LHCN-M2 (cell line): ENCODE results near the gene CEP290. TPM values are rescaled to one million over a fixed set of nuclear protein-coding genes. Genes with fewer than 3 reads are reported as not detected.
A peak's percentile ranks its signal among the peaks of the same experiment; 100 is the strongest.

Experiments
- DNase-seq: peaks from one replicate; pipeline ENCODE4 v3.0.0-alpha.2; 2012; ENCODE audit warnings: low read depth
- polyA plus RNA-seq: library from polyadenylated mRNA; unstranded; fragments of >200 nt; gene quantifications from one replicate; pipeline ENCODE4 v1.2.1, GENCODE V29; 2012; ENCODE audit warnings: missing spikeins
- total RNA-seq: library from RNA; depleted of rRNA; stranded (reverse); fragments of >200 nt; gene quantifications from 2 replicates; pipeline ENCODE4 v1.2.3, GENCODE V29; 2014; rRNA removed

The CEP290 gene, protein sequence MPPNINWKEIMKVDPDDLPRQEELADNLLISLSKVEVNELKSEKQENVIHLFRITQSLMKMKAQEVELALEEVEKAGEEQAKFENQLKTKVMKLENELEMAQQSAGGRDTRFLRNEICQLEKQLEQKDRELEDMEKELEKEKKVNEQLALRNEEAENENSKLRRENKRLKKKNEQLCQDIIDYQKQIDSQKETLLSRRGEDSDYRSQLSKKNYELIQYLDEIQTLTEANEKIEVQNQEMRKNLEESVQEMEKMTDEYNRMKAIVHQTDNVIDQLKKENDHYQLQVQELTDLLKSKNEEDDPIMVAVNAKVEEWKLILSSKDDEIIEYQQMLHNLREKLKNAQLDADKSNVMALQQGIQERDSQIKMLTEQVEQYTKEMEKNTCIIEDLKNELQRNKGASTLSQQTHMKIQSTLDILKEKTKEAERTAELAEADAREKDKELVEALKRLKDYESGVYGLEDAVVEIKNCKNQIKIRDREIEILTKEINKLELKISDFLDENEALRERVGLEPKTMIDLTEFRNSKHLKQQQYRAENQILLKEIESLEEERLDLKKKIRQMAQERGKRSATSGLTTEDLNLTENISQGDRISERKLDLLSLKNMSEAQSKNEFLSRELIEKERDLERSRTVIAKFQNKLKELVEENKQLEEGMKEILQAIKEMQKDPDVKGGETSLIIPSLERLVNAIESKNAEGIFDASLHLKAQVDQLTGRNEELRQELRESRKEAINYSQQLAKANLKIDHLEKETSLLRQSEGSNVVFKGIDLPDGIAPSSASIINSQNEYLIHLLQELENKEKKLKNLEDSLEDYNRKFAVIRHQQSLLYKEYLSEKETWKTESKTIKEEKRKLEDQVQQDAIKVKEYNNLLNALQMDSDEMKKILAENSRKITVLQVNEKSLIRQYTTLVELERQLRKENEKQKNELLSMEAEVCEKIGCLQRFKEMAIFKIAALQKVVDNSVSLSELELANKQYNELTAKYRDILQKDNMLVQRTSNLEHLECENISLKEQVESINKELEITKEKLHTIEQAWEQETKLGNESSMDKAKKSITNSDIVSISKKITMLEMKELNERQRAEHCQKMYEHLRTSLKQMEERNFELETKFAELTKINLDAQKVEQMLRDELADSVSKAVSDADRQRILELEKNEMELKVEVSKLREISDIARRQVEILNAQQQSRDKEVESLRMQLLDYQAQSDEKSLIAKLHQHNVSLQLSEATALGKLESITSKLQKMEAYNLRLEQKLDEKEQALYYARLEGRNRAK (N-terminal part only)
- 19.8 and 22.8 TPM in 2 replicates for total RNA-seq
- polyA plus RNA-seq: 2.4 TPM

DNA sequence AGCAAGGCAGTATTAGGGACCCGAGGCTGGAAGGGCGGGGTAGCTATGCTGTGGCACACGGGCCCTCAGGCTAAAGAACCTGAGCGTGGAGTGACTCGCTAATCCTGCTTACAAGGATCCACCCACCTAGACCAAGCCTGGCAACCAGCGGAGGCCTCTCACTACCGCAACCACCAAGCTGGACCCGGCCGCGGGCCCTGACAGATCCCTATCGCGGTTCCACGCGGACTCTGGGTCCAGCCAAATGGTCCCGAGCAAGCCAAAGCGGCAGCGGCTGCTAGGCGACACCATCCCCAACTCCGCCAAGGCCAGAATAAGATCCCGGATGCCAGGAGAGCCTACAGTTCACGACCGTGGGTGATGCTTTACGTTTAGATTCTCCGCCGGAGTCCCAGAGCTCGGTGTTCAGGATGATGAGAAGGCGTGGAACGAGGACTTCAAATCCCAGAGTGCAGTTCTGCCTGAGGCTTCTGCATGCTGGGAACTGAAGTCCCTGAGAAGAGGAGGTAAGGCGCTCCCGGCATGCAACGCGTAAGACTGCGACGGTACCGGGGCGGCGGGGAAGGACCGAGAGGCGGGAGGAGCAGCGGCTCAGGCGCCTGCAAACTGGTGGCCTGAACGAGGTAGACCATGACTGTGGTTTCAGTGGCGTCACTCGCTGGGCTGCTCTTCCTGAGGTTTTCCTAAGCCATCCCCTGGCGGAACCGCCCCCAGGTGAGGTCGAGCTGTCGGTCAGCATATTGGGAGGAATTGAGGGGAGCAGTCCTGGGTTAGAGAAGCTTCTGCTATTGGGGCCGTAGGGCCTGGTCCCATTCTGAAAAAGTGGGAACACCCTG is at the start of gene CEP290, which contains the start of gene TMTC3:
Gene CEP290 (minus strand): TSS at position 315 of the 836 bp plus-strand sequence. CDS start 781 bp downstream, outside the sequence.
Gene TMTC3 (plus strand): TSS at position 534 of the 836 bp plus-strand sequence. CDS start 6,009 bp downstream, outside the sequence.
- peak; percentile 100 for DNase-seq

DNA sequence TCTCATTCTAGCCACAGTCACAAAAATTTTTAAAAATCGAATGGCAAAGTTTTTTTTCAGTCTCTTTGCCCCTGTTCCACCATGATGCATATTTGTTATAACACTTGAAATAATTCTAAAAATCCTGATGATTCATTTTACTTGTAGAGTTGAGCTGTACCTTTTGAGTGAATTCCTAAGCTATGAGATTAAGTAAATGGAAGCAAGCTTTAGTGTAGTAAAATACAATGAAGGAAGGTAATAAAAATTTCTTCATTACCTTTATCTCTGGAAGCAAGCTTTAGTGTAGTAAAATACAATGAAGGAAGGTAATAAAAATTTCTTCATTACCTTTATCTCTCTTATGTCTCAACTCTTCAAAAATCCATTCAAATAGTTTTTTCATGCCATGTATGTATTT is 46.3 kb upstream of the CEP290 start:
- DNase-seq: peak; percentile 40

DNA sequence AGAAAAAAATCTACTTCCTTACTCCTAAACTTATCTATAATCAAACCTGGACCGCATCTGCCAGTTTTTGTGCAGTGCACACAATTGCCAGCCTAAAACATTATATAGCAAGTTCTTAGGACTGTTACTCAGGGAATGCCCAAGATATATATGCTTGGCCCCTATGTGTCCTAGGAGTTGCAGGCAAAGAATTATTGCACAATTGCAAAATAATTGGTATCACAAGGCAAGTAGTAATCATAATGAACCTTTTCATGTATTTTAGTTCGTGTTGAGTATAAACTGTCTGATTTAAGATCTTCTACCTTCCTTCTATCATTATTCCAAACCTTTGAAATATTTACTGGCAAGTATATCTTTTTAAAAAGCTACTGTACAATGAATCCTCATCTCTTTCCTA is 45.7 kb upstream of the CEP290 start:
- DNase-seq: no peak

DNA sequence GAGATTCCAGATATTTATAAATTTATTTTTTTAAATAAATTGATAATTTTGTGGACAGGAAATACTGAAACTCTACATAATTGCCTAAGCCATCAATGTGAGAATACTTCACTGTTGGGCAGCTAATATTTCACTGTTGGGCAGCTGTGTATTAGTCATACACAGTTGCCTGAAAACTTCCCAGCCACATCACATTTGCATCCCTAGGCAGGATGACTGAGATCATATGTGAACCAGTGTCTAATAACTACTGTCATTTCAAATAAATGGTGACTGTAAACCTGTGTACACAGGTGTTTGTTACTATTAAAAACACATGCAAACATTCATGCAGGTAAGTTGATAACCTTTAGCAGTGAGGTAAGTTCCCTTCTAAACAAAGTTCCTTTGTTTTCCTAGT is 44.1 kb upstream of the CEP290 start:
- peak; percentile 87 for DNase-seq

DNA sequence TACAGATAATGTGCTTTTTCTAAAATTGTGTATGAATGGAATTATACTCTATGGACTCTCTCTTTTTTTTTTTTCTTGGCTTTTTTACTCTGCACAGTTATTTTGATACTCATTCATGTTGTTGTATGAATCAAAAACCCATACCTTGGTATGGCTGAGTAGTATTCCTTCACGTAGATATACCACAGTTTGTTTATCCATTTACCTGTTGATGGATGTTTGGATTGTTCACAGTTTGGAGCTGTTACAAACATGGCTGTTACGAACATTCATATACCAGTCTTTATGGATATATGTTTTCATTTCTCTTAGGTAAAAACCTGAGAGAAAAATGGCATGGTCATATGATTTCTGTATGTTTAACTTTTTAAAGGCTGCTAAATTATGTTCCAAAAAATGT is 43.4 kb upstream of the CEP290 start:
- DNase-seq: no peak

DNA sequence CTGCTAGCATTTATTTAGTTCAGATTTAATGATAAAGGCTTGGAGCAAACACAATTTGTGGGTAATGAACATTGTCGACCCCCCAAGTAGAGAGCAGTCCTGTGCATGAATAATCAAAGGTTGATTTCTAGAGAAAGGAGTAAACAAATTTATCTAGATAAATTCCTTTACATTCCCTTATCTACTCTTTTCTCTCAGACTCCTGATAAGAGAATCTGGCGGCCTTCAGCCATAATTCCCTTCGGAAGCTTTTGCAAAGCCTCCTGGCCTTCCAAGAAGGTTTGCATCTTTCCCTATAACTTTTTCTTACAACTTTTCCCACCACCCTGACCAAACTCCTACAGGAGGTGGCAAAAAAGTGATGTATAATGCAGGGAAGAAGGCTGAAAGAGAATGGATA is 42.3 kb upstream of the CEP290 start:
- no peak for DNase-seq

DNA sequence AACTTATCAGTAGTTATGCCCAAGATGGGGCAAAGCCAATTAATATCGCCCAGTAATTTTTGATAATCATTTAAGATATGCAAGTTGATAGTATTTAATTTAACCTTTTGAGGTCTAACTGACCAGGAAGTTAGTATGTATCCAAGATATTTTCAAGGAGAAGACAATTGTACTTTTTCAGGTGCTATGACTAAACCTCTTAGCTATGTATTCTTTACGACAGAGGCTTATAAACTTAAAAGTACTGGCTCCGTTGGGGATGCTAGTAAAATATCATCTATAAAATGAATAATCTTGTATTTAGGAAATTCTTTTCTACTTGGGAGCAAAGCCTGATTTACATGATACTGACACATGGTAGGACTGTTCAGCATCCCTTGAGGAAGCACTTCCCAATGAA is 40.5 kb upstream of the CEP290 start:
- DNase-seq: no peak

DNA sequence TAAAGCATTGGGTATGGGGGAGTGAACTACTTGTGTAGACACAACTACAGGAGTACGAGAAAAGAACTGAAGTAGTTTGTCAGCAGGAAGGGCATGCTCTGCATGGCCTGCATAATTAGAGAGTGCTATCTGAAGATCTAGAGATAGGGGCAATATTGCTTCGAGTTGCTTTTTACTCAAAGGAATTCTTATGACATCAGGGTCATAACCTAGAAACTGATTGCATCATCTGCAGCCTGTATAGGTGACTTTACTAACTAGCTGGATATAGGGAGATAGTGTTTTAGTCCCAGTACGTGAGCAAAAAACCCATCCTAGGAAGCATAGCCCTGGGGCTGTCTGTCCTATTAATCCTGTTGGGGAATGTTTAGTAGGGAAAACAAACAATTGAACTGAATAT is 40.0 kb upstream of the CEP290 start:
- no peak for DNase-seq

DNA sequence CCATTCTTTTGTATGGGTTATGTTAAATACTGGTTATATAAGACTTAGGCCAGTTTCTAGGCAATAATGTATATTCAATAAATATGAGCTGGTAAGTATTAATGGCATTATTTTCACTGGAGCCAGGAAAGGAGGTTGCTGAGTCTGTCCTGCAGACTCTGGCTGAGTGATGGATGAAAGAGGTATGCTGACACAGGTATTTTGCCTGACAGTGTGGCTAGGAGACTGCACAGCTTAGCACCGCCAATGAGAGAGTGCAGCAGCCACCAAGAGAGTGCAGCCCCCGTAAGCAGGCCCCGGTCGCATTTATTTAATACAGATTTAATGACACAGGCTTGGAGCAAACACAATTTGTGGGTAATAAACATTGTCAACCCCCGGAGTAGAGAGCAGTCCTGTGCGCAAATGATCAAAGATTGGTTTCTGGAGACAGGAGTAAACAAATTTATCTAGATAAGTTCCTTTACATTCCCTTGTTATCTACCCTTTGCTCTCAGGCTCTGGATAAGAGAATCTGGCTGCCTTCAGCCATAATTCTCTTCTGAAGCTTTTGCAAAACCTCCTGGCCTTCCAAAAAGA is 37.6 kb upstream of the CEP290 start:
- DNase-seq: no peak

DNA sequence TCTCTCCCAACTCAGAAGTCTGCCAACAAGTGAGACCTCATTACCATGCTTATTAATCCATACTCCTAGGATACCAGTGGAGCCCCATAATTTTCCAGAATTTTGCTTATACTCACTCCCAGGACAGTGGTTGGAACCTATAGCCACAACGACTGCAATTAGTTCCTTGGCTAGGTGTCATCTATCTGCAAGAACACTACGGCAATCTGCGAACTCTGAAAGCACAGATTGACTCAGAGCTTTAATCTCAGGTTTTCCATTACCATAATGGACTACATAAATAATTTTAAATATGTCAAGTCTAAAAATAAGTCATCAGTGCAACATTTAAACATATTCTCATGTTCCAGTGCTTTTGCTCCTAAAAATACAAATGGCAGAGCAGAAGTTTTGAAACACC is 33.7 kb upstream of the CEP290 start:
- DNase-seq: no peak

DNA sequence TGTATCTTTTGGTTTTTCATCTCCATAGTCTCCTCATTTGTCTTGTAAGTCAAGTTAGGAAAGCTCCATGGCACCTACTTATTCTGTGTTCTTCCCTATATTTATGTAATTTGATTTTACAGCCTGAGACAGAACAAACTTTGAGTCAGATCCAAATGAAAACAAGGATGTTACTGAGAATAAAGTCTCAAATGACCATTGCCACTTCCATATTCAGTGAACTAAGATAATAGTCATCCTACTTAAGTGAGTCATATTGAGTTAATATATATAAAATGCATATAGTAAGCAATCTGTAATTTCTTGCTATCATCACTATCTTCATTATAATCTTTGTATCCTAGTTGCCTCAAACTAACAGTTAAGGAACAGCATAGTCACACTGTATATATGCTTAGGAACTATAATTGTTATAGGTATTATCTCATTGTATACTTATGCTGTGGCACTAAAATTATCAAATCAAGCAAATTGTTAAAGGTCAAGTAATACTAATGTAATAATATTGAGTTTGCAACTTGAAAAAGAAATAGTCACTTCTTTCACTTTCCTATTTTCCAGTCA is 31.0 kb upstream of the CEP290 start:
- DNase-seq: peak; percentile 51

DNA sequence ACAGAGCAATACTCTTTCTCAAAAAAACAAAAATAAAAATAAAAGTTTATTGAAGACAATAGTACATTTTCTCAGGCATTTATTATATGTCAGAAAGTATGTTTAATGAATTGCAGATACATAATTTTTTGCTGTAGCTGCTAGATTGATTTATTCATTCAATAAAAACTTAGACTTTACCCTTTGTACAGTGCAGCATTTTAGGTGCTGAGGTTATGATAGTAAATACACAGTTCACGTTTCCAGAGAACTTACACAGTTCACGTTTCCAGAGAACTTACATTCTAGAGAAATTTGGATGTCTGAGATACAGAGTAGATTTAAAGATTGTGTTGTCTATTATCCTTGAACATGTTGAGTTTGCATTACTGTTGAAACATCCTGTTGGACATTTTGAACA is 25.5 kb upstream of the CEP290 start:
- no peak for DNase-seq

DNA sequence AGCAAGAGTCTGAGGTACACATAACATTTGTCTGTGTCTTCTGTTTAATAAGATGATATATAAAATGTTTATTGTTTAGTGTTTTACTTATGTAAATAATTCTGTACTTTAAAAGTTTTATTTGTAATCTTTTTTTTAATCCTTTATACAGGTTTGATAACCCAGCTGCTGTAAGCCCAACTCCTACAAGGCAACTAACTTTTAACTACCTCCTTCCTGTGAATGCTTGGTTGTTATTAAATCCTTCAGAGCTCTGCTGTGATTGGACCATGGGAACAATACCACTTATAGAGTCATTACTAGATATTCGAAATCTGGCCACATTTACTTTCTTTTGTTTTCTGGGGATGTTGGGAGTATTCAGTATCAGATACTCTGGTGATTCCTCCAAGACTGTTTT is 24.3 kb upstream of the CEP290 start:
- no peak for DNase-seq

DNA sequence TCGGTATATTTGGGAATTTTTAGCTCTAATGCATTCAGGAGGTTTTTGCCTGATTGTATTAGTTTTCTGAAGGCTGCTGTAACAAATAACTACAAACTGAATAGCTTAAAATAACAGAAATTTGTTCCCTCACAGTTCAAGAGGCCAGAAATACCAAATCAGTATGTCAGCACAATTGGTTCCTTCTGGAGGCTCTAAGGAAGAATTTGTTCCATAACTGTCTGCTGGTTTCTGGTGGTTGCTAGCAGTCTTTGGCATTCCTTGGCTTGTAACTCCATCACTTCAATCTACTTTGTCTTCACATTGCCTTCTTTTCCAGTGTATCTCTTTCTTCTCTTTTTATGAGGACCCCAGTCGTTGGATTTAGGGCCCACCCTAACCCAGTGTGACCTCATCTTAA is 21.5 kb upstream of the CEP290 start:
- no peak for DNase-seq

DNA sequence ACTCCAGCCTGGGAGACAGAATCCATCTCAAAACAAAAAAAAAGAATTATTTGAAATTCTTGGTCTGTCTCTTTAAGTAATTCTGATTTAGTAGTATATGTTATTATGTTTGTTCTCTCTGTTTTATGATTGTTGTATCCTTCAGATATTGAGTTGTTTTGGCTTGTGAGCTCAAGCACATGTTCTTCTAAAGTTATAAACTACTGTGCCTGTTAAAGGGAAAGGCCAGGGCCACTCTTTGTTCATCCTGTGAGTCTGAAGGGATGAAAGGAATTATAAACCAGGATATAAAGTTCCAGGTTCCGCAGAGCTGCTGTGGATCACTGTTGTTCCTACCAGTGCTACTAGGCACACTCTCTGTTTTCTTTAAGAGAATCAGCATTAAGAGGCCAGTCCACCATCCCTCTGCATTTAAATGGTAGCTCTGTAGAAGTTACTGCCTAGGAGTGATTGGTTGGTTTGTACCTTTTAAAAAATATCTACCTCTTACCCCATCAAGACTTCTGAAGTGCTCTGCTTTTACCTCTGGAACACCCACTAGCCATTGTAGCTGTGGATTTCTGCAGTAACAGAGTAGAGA is 14.3 kb upstream of the CEP290 start:
- DNase-seq: no peak

DNA sequence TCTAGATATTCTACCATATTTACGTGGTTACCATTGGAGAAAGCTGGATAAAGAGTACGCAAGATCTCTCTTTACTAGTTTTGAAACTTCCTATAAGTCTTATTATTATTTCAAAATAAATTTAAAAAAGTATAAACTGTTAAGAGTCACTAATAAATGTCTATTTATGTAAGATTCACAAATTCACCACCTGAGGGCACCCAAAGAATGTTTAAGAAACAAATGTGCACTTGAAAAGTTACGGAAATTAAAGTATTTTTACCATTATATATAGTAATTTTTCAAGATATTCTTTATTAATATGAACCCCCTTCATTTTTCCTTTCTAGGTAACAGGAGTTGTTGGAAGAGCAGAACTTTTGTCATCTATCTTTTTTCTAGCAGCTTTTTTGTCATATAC is 12.1 kb upstream of the CEP290 start:
- peak; percentile 40 for DNase-seq

DNA sequence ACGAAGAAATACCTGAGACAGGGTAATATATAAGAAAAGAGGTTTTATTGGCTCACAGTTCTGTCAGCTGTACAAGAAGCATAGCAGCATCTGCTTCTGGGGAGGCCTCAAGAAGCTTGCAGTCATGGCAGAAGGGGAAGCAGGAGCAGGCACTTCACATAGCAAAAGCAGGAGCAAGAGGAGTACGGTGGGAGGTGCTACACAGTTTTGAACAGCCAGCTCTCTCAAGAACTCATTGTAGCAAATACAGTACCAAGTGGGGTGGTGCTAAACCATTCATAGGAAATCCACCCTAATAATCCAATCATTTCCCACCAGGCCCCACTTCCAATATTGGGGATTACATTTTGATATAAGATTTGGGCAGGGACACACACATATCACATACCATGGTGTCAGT is 8.2 kb upstream of the CEP290 start:
- DNase-seq: no peak

DNA sequence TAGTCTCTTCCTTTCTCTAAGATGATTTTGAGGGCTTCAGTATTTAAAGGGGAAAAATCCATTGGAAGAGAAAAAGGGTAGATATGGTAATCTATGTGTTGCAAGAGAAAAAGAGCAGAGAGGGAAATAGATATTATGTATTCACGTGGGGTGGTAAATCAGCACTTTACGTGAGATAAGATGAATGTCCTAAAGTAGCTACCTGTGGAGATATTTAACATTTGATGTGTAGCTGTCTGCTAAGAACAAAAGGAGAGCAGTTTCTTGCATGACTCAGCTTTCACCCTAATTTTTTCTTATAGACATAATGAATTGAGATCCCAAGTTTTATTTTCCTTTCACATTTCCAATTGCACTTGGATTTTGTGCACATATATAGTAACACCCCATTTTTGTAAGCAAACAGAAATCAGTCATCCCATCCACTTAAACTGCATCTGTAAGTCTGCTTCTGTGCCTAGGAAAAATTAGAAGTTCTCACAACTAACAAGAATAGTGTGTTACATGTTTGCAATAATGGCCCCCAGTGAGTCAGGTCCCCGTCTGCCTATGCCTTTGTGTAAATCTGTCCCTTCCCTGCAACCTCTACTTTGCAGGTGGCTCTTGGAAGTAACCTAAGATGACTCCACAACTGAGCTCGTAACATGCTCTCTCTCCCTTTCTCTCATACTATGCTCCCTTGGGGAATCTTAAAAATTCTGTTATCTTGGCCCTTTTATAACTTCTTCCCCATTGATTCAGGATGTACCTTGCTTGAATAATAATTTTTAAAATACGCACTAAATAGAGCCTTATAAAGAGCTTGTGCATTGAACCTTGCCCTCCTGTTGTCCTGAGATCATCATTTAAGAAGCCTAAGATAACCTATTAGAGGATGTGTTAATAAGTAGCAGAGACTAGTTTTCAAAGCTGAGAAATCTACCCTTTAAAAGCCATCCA is 3.9 kb upstream of the CEP290 start:
- no peak for DNase-seq
